ENCODE data around the gene NADSYN1. TPM values are rescaled to one million over a fixed set of nuclear protein-coding genes. Genes with fewer than 3 reads are reported as not detected.
A peak's percentile ranks its signal among the peaks of the same experiment; 100 is the strongest.
"Not testable (repeated sequence)": the region's sequence is repeated elsewhere in the genome, so short reads cannot be mapped to it uniquely, and the experiment has no call there.

Gene NADSYN1
- 31.2 and 36.8 TPM in 2 replicates for total RNA-seq (2014; rRNA removed; shearing (Covaris generic); ENCODE audit: low replicate concordance)

GRCh38 chr11:71453037-71453917 is at the start of gene NADSYN1:
TSS of gene NADSYN1 (plus strand) at chr11:71453203. CDS start at chr11:71453297, 94 bp downstream.
- DNase-seq (ENCODE audit: low read depth), result peak; percentile 80
- in situ Hi-C loops (cut with HindIII; ENCODE audit: low pct_unique_long_range_greater_than_20kb, low sequenced_read_pairs), result no loop called here

GRCh38 chr11:71404209-71404608 is 48.8 kb upstream of the NADSYN1 start:
- no peak for DNase-seq (ENCODE audit: low read depth)
- in situ Hi-C loops (cut with HindIII; ENCODE audit: low pct_unique_long_range_greater_than_20kb, low sequenced_read_pairs), result no loop called here

GRCh38 chr11:71406681-71407080 is 46.3 kb upstream of the NADSYN1 start:
- no peak for DNase-seq (ENCODE audit: low read depth)
- in situ Hi-C loops (cut with HindIII; ENCODE audit: low pct_unique_long_range_greater_than_20kb, low sequenced_read_pairs), result no loop called here

GRCh38 chr11:71407356-71407755 is 45.6 kb upstream of the NADSYN1 start:
- no peak for DNase-seq (ENCODE audit: low read depth)
- in situ Hi-C loops (cut with HindIII; ENCODE audit: low pct_unique_long_range_greater_than_20kb, low sequenced_read_pairs), result no loop called here

GRCh38 chr11:71408826-71409225 is 44.2 kb upstream of the NADSYN1 start:
- DNase-seq (ENCODE audit: low read depth), result no peak
- in situ Hi-C loops (cut with HindIII; ENCODE audit: low pct_unique_long_range_greater_than_20kb, low sequenced_read_pairs), result no loop called here

GRCh38 chr11:71410363-71410966 is 42.5 kb upstream of the NADSYN1 start:
- DNase-seq (ENCODE audit: low read depth), result no peak
- in situ Hi-C loops (cut with HindIII; ENCODE audit: low pct_unique_long_range_greater_than_20kb, low sequenced_read_pairs), result no loop called here

GRCh38 chr11:71414645-71415044 is 38.4 kb upstream of the NADSYN1 start:
- DNase-seq (ENCODE audit: low read depth), result no peak
- in situ Hi-C loops (cut with HindIII; ENCODE audit: low pct_unique_long_range_greater_than_20kb, low sequenced_read_pairs), result no loop called here

- in situ Hi-C loops (cut with HindIII; ENCODE audit: low pct_unique_long_range_greater_than_20kb, low sequenced_read_pairs), result no loop called here
- DNase-seq (ENCODE audit: low read depth), result no peak
Observed at GRCh38 chr11:71418643-71419042, 34.4 kb upstream of the NADSYN1 start.

GRCh38 chr11:71420455-71421241 is 32.4 kb upstream of the NADSYN1 start:
- DNase-seq (ENCODE audit: low read depth), result peak; percentile 8
- in situ Hi-C loops (cut with HindIII; ENCODE audit: low pct_unique_long_range_greater_than_20kb, low sequenced_read_pairs), result no loop called here

- no peak for DNase-seq (ENCODE audit: low read depth)
- in situ Hi-C loops (cut with HindIII; ENCODE audit: low pct_unique_long_range_greater_than_20kb, low sequenced_read_pairs), result no loop called here
Observed at GRCh38 chr11:71421392-71421950, 31.5 kb upstream of the NADSYN1 start.

GRCh38 chr11:71422318-71422717 is 30.7 kb upstream of the NADSYN1 start:
- in situ Hi-C loops (cut with HindIII; ENCODE audit: low pct_unique_long_range_greater_than_20kb, low sequenced_read_pairs); DNase-seq (ENCODE audit: low read depth): not testable (repeated sequence)

- DNase-seq (ENCODE audit: low read depth), result no peak
- in situ Hi-C loops (cut with HindIII; ENCODE audit: low pct_unique_long_range_greater_than_20kb, low sequenced_read_pairs), result no loop called here
Observed at GRCh38 chr11:71423181-71423790, 29.7 kb upstream of the NADSYN1 start.

GRCh38 chr11:71425409-71425808 is 27.6 kb upstream of the NADSYN1 start:
- DNase-seq (ENCODE audit: low read depth), result no peak

GRCh38 chr11:71425860-71426259 is 27.1 kb upstream of the NADSYN1 start:
- no peak for DNase-seq (ENCODE audit: low read depth)

More at GRCh38 chr11:71425409-71425808, 27.6 kb upstream of the NADSYN1 start:
- in situ Hi-C loops (cut with HindIII; ENCODE audit: low pct_unique_long_range_greater_than_20kb, low sequenced_read_pairs), result no loop called here

GRCh38 chr11:71426413-71426812 is 26.6 kb upstream of the NADSYN1 start:
- no peak for DNase-seq (ENCODE audit: low read depth)
- in situ Hi-C loops (cut with HindIII; ENCODE audit: low pct_unique_long_range_greater_than_20kb, low sequenced_read_pairs), result no loop called here

More at GRCh38 chr11:71425860-71426259, 27.1 kb upstream of the NADSYN1 start:
- in situ Hi-C loops (cut with HindIII; ENCODE audit: low pct_unique_long_range_greater_than_20kb, low sequenced_read_pairs), result no loop called here

GRCh38 chr11:71428861-71429435 is 24.1 kb upstream of the NADSYN1 start:
- in situ Hi-C loops (cut with HindIII; ENCODE audit: low pct_unique_long_range_greater_than_20kb, low sequenced_read_pairs), result no loop called here

GRCh38 chr11:71429701-71430100 is 23.3 kb upstream of the NADSYN1 start:
- in situ Hi-C loops (cut with HindIII; ENCODE audit: low pct_unique_long_range_greater_than_20kb, low sequenced_read_pairs), result no loop called here
- no peak for DNase-seq (ENCODE audit: low read depth)

More at GRCh38 chr11:71428861-71429435, 24.1 kb upstream of the NADSYN1 start:
- DNase-seq (ENCODE audit: low read depth), result no peak

- DNase-seq (ENCODE audit: low read depth), result no peak
- in situ Hi-C loops (cut with HindIII; ENCODE audit: low pct_unique_long_range_greater_than_20kb, low sequenced_read_pairs), result no loop called here
Observed at GRCh38 chr11:71430166-71430565, 22.8 kb upstream of the NADSYN1 start.

Measured in Caki2 (cell line).